ENCODE results near the gene RBBP7. TPM values are rescaled to one million over a fixed set of nuclear protein-coding genes. Genes with fewer than 3 reads are reported as not detected.

The RBBP7 gene
- total RNA-seq, 1 experiment from 2014 or later, result 197 TPM

DNA sequence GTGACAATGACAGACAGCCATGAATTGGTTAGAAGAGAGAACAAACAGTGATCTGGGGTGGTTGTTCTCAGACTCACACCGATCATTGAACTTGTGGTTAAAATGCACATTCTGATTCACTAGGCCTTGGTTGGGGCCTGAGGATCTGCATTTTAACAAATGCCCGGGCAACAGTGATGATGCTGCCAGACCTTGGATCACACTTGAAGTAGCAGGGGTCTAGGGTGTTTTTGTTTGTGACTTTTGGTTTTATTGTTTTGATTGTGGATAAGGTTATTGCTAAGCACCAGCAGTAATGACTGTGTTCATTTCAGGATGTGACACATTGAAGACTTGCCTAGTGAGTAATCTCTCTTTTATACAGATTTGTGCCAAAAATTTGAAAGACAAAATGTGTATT is 47.4 kb downstream of the RBBP7 start:
- Histone ChIP-seq H3K27ac (no peak overlapping the region), H3K27me3 (ENCODE audit: insufficient read depth, low read depth) (no peaks in the 10 kb centered on the region), H3F3A (ENCODE audit: insufficient read depth, low read depth) (peaks cover 4% of the 10 kb centered on the region; the same call in 1 of the 2 replicates), H4K20me1 (ENCODE audit: insufficient read depth) (no peaks in the 10 kb centered on the region), H3K9me3 (ENCODE audit: insufficient read depth, low read depth) (no peaks in the 10 kb centered on the region), H3K4me1 (replicated peaks; ENCODE audit: insufficient read depth) (no peaks in the 10 kb centered on the region; the same call in 1 of the 2 replicates), H3K4me3 (no peak overlapping the region), H3K9me2 (ENCODE audit: insufficient read depth) (no peaks in the 10 kb centered on the region), H3K4me2 (no peak overlapping the region), H3K36me3 (ENCODE audit: low read depth) (no peaks in the 10 kb centered on the region), H3K79me2 (ENCODE audit: low read depth) (0 out of 2 replicates have a peak, but pooled peaks cover 4% of the 10 kb centered on the region), H2AFZ (no peak overlapping the region)
- BruUV-seq (replicated peaks), result no TSS peak
- DNase-seq, result no peak
- intact Hi-C loops (cut with micrococcal nuclease; ENCODE audit: unreplicated experiment), result loop anchor here (10.0 kb wide), 1 partner anchor 872 kb away; no protein-coding TSS in a partner anchor
- ChIA-PET POLR2A (ENCODE audit: unreplicated experiment) (no interaction called here), CTCF (interaction anchor here (0.7 kb wide), 1 partner anchor 1310 kb away, joined by 15 read pairs; no protein-coding TSS in a partner anchor)
- TF ChIP-seq, protein P1, sequence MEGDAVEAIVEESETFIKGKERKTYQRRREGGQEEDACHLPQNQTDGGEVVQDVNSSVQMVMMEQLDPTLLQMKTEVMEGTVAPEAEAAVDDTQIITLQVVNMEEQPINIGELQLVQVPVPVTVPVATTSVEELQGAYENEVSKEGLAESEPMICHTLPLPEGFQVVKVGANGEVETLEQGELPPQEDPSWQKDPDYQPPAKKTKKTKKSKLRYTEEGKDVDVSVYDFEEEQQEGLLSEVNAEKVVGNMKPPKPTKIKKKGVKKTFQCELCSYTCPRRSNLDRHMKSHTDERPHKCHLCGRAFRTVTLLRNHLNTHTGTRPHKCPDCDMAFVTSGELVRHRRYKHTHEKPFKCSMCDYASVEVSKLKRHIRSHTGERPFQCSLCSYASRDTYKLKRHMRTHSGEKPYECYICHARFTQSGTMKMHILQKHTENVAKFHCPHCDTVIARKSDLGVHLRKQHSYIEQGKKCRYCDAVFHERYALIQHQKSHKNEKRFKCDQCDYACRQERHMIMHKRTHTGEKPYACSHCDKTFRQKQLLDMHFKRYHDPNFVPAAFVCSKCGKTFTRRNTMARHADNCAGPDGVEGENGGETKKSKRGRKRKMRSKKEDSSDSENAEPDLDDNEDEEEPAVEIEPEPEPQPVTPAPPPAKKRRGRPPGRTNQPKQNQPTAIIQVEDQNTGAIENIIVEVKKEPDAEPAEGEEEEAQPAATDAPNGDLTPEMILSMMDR (conservative IDR thresholded peaks at IDR 0.05), result no peak
- no peak for TF ChIP-seq EZH2 (IDR thresholded peaks at IDR 0.05; ENCODE audit: low read depth)

DNA sequence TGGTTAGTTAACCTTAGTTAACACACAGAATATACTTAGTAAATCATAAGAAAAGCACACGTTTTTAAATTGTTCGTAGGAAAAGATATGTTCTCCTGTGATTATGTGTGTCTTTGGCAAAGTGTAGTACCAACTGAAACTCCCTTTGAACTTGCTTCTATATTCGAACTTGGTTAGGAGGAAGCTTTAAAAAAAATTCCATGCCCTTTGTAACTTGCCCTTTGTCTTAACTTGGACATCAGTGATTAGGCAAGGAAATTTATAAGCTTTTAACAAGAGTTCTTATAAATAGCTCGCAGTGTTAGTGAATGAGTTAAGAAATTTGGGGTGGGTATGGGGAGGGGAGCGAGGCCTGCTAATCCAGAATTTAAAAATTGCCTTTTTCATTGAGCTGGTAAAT is 50.5 kb downstream of the RBBP7 start:
- no peaks in the 10 kb centered on the region; the same call in 1 of the 2 replicates for H3K4me1 ChIP-seq (replicated peaks; ENCODE audit: insufficient read depth)
- no peak overlapping the region for H3K27ac ChIP-seq
- CTCF ChIA-PET, result no interaction called here
- H3K4me3 ChIP-seq, result no peak overlapping the region
- H3K79me2 ChIP-seq (ENCODE audit: low read depth), result 0 out of 2 replicates have a peak, but pooled peaks cover 11% of the 10 kb centered on the region
- no TSS peak for BruUV-seq (replicated peaks)
- H3K27me3 ChIP-seq (ENCODE audit: insufficient read depth, low read depth), result no peaks in the 10 kb centered on the region
- H2AFZ ChIP-seq, result no peak overlapping the region
- H3K4me2 ChIP-seq, result no peak overlapping the region
- H4K20me1 ChIP-seq (ENCODE audit: insufficient read depth), result 0 out of 2 replicates have a peak, but pooled peaks cover 1% of the 10 kb centered on the region
- H3K9me3 ChIP-seq (ENCODE audit: insufficient read depth, low read depth), result no peaks in the 10 kb centered on the region
- no peak for TF ChIP-seq EZH2 (IDR thresholded peaks at IDR 0.05; ENCODE audit: low read depth)
- TF ChIP-seq, protein P1 (conservative IDR thresholded peaks at IDR 0.05), result no peak
- intact Hi-C loops (cut with micrococcal nuclease; ENCODE audit: unreplicated experiment), result loop anchor here (10.0 kb wide), 1 partner anchor 875 kb away; no protein-coding TSS in a partner anchor
- peaks cover 6% of the 10 kb centered on the region; the same call in 1 of the 2 replicates for H3F3A ChIP-seq (ENCODE audit: insufficient read depth, low read depth)
- no peaks in the 10 kb centered on the region for H3K9me2 ChIP-seq (ENCODE audit: insufficient read depth)
- POLR2A ChIA-PET (ENCODE audit: unreplicated experiment), result no interaction called here
- no peaks in the 10 kb centered on the region for H3K36me3 ChIP-seq (ENCODE audit: low read depth)
- no peak for DNase-seq

DNA sequence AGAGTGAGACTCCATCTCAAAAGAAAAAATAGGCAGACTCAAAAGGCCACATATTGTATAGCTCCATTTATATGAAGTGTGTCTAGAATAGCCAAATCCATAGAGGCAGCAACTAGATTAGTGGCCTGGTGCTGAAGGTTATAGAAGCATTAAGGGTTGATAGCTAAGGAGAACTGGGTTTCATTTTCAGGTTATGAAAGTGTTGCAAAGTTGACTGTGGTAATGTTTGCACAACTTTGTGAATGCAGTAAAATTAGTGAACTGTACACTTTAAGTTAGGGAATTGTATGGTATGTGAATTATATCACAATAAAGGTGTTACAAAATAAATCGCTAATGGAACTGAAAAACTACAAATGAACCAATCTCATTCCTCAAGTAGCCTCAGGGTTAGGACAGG is 55.6 kb downstream of the RBBP7 start:
- CTCF ChIA-PET, result no interaction called here
- Histone ChIP-seq H4K20me1 (ENCODE audit: insufficient read depth) (0 out of 2 replicates have a peak, but pooled peaks cover 3% of the 10 kb centered on the region), H3K4me1 (replicated peaks; ENCODE audit: insufficient read depth) (no peaks in the 10 kb centered on the region), H3F3A (ENCODE audit: insufficient read depth, low read depth) (0 out of 2 replicates have a peak, but pooled peaks cover 4% of the 10 kb centered on the region), H3K4me3 (no peak overlapping the region), H2AFZ (no peak overlapping the region), H3K27ac (no peak overlapping the region), H3K36me3 (ENCODE audit: low read depth) (no peaks in the 10 kb centered on the region; the same call in 1 of the 2 replicates), H3K79me2 (ENCODE audit: low read depth) (peaks cover 35% of the 10 kb centered on the region), H3K9me3 (ENCODE audit: insufficient read depth, low read depth) (no peaks in the 10 kb centered on the region), H3K4me2 (no peak overlapping the region), H3K27me3 (ENCODE audit: insufficient read depth, low read depth) (no peaks in the 10 kb centered on the region), H3K9me2 (ENCODE audit: insufficient read depth) (no peaks in the 10 kb centered on the region)
- POLR2A ChIA-PET (ENCODE audit: unreplicated experiment), result no interaction called here
- intact Hi-C loops (cut with micrococcal nuclease; ENCODE audit: unreplicated experiment), result no loop called here
- no TSS peak for BruUV-seq (replicated peaks)
- TF ChIP-seq EZH2 (IDR thresholded peaks at IDR 0.05; ENCODE audit: low read depth), result no peak
- TF ChIP-seq, protein P1 (conservative IDR thresholded peaks at IDR 0.05), result no peak
- DNase-seq, result no peak
